ENCODE measurements around the gene ETV6.

Gene ETV6

GRCh38 chr12:11745113-11745512, 95.6 kb downstream of the ETV6 start:
- FAIRE-seq, result no peak

- FAIRE-seq, result no peak
Measured at GRCh38 chr12:11746024-11746771, 96.7 kb downstream of the ETV6 start.

- FAIRE-seq, result no peak
Measured at GRCh38 chr12:11746940-11747716, 97.7 kb downstream of the ETV6 start.

GRCh38 chr12:11747969-11748368, 98.5 kb downstream of the ETV6 start:
- no peak for FAIRE-seq

GRCh38 chr12:11748903-11749302, 99.4 kb downstream of the ETV6 start:
- FAIRE-seq, result no peak

- FAIRE-seq, result no peak
Measured at GRCh38 chr12:11749943-11750690, 100.6 kb downstream of the ETV6 start.

- no peak for FAIRE-seq
Measured at GRCh38 chr12:11752403-11753149, 103.1 kb downstream of the ETV6 start.

- FAIRE-seq, result no peak
Measured at GRCh38 chr12:11753150-11753499, 103.7 kb downstream of the ETV6 start.

GRCh38 chr12:11753826-11754225, 104.4 kb downstream of the ETV6 start:
- FAIRE-seq, result no peak

GRCh38 chr12:11754256-11754655, 104.8 kb downstream of the ETV6 start:
- FAIRE-seq, result no peak

GRCh38 chr12:11755302-11755930, 105.9 kb downstream of the ETV6 start:
- FAIRE-seq, result no peak

GRCh38 chr12:11756022-11756421, 106.5 kb downstream of the ETV6 start:
- FAIRE-seq, result no peak

GRCh38 chr12:11756523-11756922, 107.0 kb downstream of the ETV6 start:
- FAIRE-seq, result no peak

- FAIRE-seq, result no peak
Measured at GRCh38 chr12:11757095-11757494, 107.6 kb downstream of the ETV6 start.

GRCh38 chr12:11757531-11757930, 108.1 kb downstream of the ETV6 start:
- no peak for FAIRE-seq

- no peak for FAIRE-seq
Measured at GRCh38 chr12:11758087-11758486, 108.6 kb downstream of the ETV6 start.

GRCh38 chr12:11758510-11759493, 109.3 kb downstream of the ETV6 start:
- no peak for FAIRE-seq

GRCh38 chr12:11759494-11759878, 110.0 kb downstream of the ETV6 start:
- no peak for FAIRE-seq

GRCh38 chr12:11759899-11760298, 110.4 kb downstream of the ETV6 start:
- FAIRE-seq, result no peak

- FAIRE-seq, result no peak
Measured at GRCh38 chr12:11761869-11762567, 112.5 kb downstream of the ETV6 start.
